Measurements from ENCODE around the gene WARS2.

The WARS2 gene

DNA sequence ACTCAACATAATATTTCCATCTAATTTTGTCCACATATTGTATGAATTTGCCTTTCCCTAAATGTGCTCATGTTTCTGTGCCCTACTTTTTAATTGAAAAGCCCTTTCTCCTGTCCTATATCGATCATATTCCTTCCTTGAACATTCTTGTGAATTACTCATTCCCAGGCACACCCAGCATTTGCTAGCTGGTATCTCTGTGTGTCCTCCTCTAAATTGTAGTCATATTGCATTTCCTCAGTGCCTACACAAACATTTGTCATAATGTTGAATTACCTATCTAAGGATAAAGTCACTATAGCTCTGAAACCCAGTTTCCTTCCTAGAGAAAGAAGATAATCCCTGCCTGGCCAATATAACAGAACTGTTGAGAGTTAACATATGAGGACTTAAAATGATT, 112.7 kb downstream of the WARS2 start:
- Histone ChIP-seq H3K4me3 (ENCODE audit: low read length) (no peak overlapping the region), H3K27me3 (ENCODE audit: control insufficient read depth, insufficient read depth, low read length) (no peaks in the 10 kb centered on the region), H3K9me3 (replicated peaks; ENCODE audit: low read length) (no peaks in the 10 kb centered on the region), H3K4me2 (ENCODE audit: low read length) (peak overlapping the region; percentile 6), H3K36me3 (ENCODE audit: insufficient read depth, low read length) (no peaks in the 10 kb centered on the region), H3K4me1 (ENCODE audit: control insufficient read depth, insufficient read depth, low read length) (peaks cover 11% of the 10 kb centered on the region), H3K9ac (ENCODE audit: low read depth, low read length) (no peak overlapping the region)

GRCh38 chr1:119026956-119027355, 113.5 kb downstream of the WARS2 start:
- H3K4me1 ChIP-seq (ENCODE audit: control insufficient read depth, insufficient read depth, low read length) = peaks cover 11% of the 10 kb centered on the region
- no peaks in the 10 kb centered on the region for H3K36me3 ChIP-seq (ENCODE audit: insufficient read depth, low read length)
- H3K9me3 ChIP-seq (replicated peaks; ENCODE audit: low read length) = no peaks in the 10 kb centered on the region
- no peak overlapping the region for H3K4me2 ChIP-seq (ENCODE audit: low read length)
- H3K27me3 ChIP-seq (ENCODE audit: control insufficient read depth, insufficient read depth, low read length) = no peaks in the 10 kb centered on the region
- no peak overlapping the region for H3K4me3 ChIP-seq (ENCODE audit: low read length)
- no peak overlapping the region for H3K9ac ChIP-seq (ENCODE audit: low read depth, low read length)

DNA sequence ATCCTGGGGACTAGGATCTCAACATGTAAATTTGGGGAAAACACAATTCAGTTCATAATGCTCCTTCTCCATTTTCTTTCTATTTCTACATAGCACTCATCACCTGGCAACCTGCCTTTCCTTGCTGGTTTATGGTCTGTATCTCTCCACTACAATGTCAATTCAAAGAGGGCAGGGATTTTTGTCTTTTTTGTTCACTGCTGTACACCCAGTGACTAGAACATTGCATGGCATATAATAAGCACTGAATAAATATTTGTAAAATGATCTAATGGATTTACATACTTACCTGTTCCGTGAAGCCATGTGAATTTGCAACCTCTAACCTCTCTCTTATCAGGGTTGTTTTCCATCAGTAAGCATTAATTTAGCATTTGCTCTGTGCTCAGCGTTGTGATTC, 124.9 kb downstream of the WARS2 start:
- Histone ChIP-seq H3K4me1 (ENCODE audit: control insufficient read depth, insufficient read depth, low read length) (no peaks in the 10 kb centered on the region), H3K9me3 (replicated peaks; ENCODE audit: low read length) (no peaks in the 10 kb centered on the region), H3K4me2 (ENCODE audit: low read length) (no peak overlapping the region), H3K36me3 (ENCODE audit: insufficient read depth, low read length) (no peaks in the 10 kb centered on the region), H3K9ac (ENCODE audit: low read depth, low read length) (no peak overlapping the region), H3K27me3 (ENCODE audit: control insufficient read depth, insufficient read depth, low read length) (no peaks in the 10 kb centered on the region), H3K4me3 (ENCODE audit: low read length) (no peak overlapping the region)

- H3K27me3 ChIP-seq (ENCODE audit: control insufficient read depth, insufficient read depth, low read length) = no peaks in the 10 kb centered on the region
- H3K4me1 ChIP-seq (ENCODE audit: control insufficient read depth, insufficient read depth, low read length) = peaks cover 11% of the 10 kb centered on the region
- H3K9me3 ChIP-seq (replicated peaks; ENCODE audit: low read length) = no peaks in the 10 kb centered on the region
- H3K4me2 ChIP-seq (ENCODE audit: low read length) = no peak overlapping the region
- no peak overlapping the region for H3K9ac ChIP-seq (ENCODE audit: low read depth, low read length)
- H3K4me3 ChIP-seq (ENCODE audit: low read length) = no peak overlapping the region
- no peaks in the 10 kb centered on the region for H3K36me3 ChIP-seq (ENCODE audit: insufficient read depth, low read length)
Measured at GRCh38 chr1:119012383-119012782, 128.1 kb downstream of the WARS2 start.

DNA sequence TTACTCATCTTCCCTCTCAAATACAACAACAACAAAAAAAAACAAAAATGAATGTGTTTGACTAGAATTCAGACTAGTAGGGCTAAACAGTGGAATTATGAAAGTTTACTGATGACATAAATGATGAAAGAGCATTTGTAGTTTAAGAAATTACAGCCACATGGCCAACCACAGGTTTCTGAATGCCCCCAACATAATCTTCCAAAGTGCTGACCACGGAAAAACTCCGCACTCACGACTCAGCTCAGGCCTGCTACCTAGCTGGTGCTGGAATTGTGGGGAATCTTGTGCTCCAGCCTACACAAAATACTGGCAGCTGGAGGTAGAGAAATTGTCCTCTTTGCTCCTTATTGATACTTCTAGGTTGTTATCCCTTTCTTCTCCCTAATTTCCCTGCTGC, 128.7 kb downstream of the WARS2 start:
- Histone ChIP-seq H3K36me3 (ENCODE audit: insufficient read depth, low read length) (no peaks in the 10 kb centered on the region), H3K27me3 (ENCODE audit: control insufficient read depth, insufficient read depth, low read length) (no peaks in the 10 kb centered on the region), H3K9me3 (replicated peaks; ENCODE audit: low read length) (no peaks in the 10 kb centered on the region), H3K9ac (ENCODE audit: low read depth, low read length) (no peak overlapping the region), H3K4me3 (ENCODE audit: low read length) (no peak overlapping the region), H3K4me1 (ENCODE audit: control insufficient read depth, insufficient read depth, low read length) (peaks cover 11% of the 10 kb centered on the region), H3K4me2 (ENCODE audit: low read length) (no peak overlapping the region)

DNA sequence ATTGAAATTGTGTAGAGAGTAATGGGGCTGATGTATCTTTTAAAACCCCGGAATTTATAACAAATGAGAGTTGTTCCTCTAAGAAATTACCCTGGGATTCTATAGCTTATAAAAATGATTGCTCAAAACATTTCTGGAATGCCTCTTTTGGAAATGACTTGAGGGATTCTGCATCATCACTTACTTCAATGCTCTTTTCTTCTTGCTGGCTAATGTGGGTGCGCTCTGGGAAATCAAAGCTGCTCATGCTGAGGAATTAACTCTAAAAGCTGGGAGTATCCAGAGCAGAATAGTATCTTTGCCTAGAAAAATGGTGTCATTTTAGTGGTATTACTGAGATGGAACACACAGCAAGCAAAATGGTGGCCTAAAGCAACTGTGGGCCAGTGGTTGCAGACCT, 129.3 kb downstream of the WARS2 start:
- H3K4me1 ChIP-seq (ENCODE audit: control insufficient read depth, insufficient read depth, low read length) = peaks cover 11% of the 10 kb centered on the region
- H3K9me3 ChIP-seq (replicated peaks; ENCODE audit: low read length) = no peaks in the 10 kb centered on the region
- no peak overlapping the region for H3K9ac ChIP-seq (ENCODE audit: low read depth, low read length)
- peaks cover 3% of the 10 kb centered on the region for H3K27me3 ChIP-seq (ENCODE audit: control insufficient read depth, insufficient read depth, low read length)
- H3K4me2 ChIP-seq (ENCODE audit: low read length) = no peak overlapping the region
- H3K4me3 ChIP-seq (ENCODE audit: low read length) = no peak overlapping the region
- no peaks in the 10 kb centered on the region for H3K36me3 ChIP-seq (ENCODE audit: insufficient read depth, low read length)

- H3K9me3 ChIP-seq (replicated peaks; ENCODE audit: low read length) = no peaks in the 10 kb centered on the region
- no peaks in the 10 kb centered on the region for H3K36me3 ChIP-seq (ENCODE audit: insufficient read depth, low read length)
- H3K4me2 ChIP-seq (ENCODE audit: low read length) = no peak overlapping the region
- peaks cover 11% of the 10 kb centered on the region for H3K4me1 ChIP-seq (ENCODE audit: control insufficient read depth, insufficient read depth, low read length)
- H3K4me3 ChIP-seq (ENCODE audit: low read length) = no peak overlapping the region
- peaks cover 10% of the 10 kb centered on the region for H3K27me3 ChIP-seq (ENCODE audit: control insufficient read depth, insufficient read depth, low read length)
- no peak overlapping the region for H3K9ac ChIP-seq (ENCODE audit: low read depth, low read length)
Measured at GRCh38 chr1:119010201-119010600, 130.3 kb downstream of the WARS2 start.

DNA sequence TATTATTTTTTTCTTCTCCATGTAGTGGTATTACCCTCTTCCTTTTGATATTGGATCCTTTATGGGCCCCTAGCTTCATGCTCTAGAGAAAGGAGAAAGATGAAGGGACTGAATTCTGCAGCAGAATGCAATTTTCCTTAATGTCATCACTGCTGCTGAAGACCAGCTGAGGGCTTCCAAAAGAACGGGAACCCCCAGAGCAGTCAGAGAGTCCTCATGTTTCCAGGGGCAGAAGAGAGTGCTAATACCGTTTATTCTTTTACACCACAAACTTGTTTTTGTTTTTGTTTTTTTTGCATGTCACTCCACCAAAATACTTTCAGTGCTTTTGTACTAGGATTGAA, 131.2 kb downstream of the WARS2 start:
- Histone ChIP-seq H3K4me2 (ENCODE audit: low read length) (peak overlapping the region; percentile 76), H3K4me3 (ENCODE audit: low read length) (peak overlapping the region; percentile 54), H3K4me1 (ENCODE audit: control insufficient read depth, insufficient read depth, low read length) (peaks cover 11% of the 10 kb centered on the region), H3K9ac (ENCODE audit: low read depth, low read length) (peak overlapping the region; percentile 55), H3K9me3 (replicated peaks; ENCODE audit: low read length) (no peaks in the 10 kb centered on the region), H3K27me3 (ENCODE audit: control insufficient read depth, insufficient read depth, low read length) (peaks cover 13% of the 10 kb centered on the region), H3K36me3 (ENCODE audit: insufficient read depth, low read length) (no peaks in the 10 kb centered on the region)

GRCh38 chr1:119008483-119009311, 131.8 kb downstream of the WARS2 start:
- Histone ChIP-seq H3K4me1 (ENCODE audit: control insufficient read depth, insufficient read depth, low read length) (peaks cover 11% of the 10 kb centered on the region), H3K36me3 (ENCODE audit: insufficient read depth, low read length) (no peaks in the 10 kb centered on the region), H3K9ac (ENCODE audit: low read depth, low read length) (peak overlapping the region; percentile 55), H3K4me3 (ENCODE audit: low read length) (peak overlapping the region; percentile 54), H3K9me3 (replicated peaks; ENCODE audit: low read length) (no peaks in the 10 kb centered on the region), H3K4me2 (ENCODE audit: low read length) (peak overlapping the region; percentile 76), H3K27me3 (ENCODE audit: control insufficient read depth, insufficient read depth, low read length) (peaks cover 13% of the 10 kb centered on the region)

DNA sequence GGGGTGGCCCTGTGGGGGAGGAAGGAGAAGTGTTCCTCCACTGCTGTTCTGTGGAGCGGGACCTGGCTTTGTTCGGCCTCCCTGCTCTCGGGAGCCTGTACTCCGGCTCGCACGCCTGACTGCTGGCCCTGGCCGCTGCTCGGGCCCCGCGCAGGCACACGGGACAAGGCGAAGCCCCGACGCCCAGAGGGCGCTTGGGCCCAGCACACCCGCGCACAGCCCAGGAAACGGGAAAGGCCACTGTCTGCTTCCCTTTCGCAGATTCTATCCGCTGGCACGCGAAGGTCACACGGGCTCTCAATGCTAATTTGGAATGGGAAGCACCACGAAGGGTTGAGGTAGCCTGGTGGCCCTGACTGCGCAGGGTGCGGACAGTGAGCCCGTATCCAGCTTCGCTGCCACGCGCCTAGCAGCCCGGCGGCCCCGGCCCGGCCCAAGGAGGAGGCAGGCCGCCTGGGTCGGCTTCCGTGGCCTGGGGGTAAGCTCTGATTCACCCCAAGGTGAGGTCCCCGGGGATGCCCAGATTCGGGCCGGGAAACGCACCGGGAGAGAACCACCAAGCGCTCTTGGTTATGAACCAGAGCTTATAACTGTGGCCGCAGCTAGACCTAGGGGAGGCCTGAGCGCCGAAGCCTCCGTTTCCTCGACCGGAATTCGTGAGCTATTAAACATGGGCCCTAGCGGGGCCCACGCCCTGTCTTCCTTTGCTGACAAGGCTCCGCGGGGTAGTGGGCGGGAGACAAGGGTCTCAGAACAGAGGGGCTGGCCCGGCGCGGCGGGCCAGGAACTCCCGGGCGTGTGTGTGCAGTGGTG, 132.6 kb downstream of the WARS2 start:
- peaks cover 13% of the 10 kb centered on the region for H3K27me3 ChIP-seq (ENCODE audit: control insufficient read depth, insufficient read depth, low read length)
- no peak overlapping the region for H3K4me3 ChIP-seq (ENCODE audit: low read length)
- H3K9ac ChIP-seq (ENCODE audit: low read depth, low read length) = no peak overlapping the region
- no peaks in the 10 kb centered on the region for H3K36me3 ChIP-seq (ENCODE audit: insufficient read depth, low read length)
- H3K9me3 ChIP-seq (replicated peaks; ENCODE audit: low read length) = no peaks in the 10 kb centered on the region
- peaks cover 11% of the 10 kb centered on the region for H3K4me1 ChIP-seq (ENCODE audit: control insufficient read depth, insufficient read depth, low read length)
- H3K4me2 ChIP-seq (ENCODE audit: low read length) = no peak overlapping the region

DNA sequence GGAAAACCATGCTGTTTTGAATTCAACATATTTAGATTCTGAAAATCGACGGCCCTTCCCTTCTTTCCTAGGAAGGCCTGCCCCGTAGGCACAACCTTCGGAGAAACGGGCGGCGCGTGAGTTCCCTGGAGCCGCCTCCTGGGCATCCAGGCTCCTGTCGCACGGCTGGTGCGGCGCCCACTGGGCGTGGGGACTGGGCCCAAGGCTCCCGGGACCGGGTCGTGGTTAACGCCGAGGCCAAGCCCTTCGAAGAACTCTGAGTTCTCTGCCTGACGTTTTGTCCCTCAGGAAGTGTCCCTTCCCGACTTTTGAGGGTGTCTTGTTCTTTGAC, 133.1 kb downstream of the WARS2 start:
- Histone ChIP-seq H3K36me3 (ENCODE audit: insufficient read depth, low read length) (no peaks in the 10 kb centered on the region), H3K4me2 (ENCODE audit: low read length) (no peak overlapping the region), H3K4me1 (ENCODE audit: control insufficient read depth, insufficient read depth, low read length) (peaks cover 12% of the 10 kb centered on the region), H3K9ac (ENCODE audit: low read depth, low read length) (no peak overlapping the region), H3K27me3 (ENCODE audit: control insufficient read depth, insufficient read depth, low read length) (peaks cover 13% of the 10 kb centered on the region), H3K9me3 (replicated peaks; ENCODE audit: low read length) (no peaks in the 10 kb centered on the region), H3K4me3 (ENCODE audit: low read length) (no peak overlapping the region)

Data from skeletal muscle satellite cell (primary cell).